SK-N-MC (cell line): Measurements from ENCODE around the gene TCEAL5.

Experiments
- DNase-seq: peaks from one replicate; pipeline ENCODE4 v3.0.0-alpha.2; 2011; ENCODE audit warnings: low read depth, low spot score
- H3K27ac ChIP-seq: fragments of 200-600 bp; sonication (generic); 2 replicates; pipeline ENCODE4 v1.5.1; 2016; ENCODE audit warnings: mixed run types
- H3K36me3 ChIP-seq: fragments of 200-600 bp; sonication (generic); 2 replicates; pipeline ENCODE4 v1.6.1; 2017; ENCODE audit warnings: antibody characterized with exemption, low read length, mixed read lengths; ENCODE audit not compliant: insufficient read depth
- H3K4me3 ChIP-seq: fragments of 200-600 bp; sonication (generic); 2 replicates; pipeline ENCODE4 v1.5.1; 2016
- H3K9ac ChIP-seq: fragments of 200-600 bp; sonication (generic); 2 replicates; pipeline ENCODE4 v1.8.0; 2017; ENCODE audit warnings: mixed run types, mixed read lengths; ENCODE audit not compliant: insufficient read length
- H3K9me3 ChIP-seq: fragments of 200-600 bp; sonication (generic); 2 replicates; pipeline ENCODE4 v1.6.1; 2017; ENCODE audit warnings: low read depth, mild to moderate bottlenecking, antibody characterized with exemption, low read length, moderate library complexity, mixed read lengths
- EZH2 ChIP-seq: fragments of 200-600 bp; sonication (generic); IDR thresholded peaks from one replicate; pipeline ENCODE4 v1.6.1; 2017; ENCODE audit warnings: antibody characterized with exemption
- FOXP2 ChIP-seq: optimal IDR thresholded peaks from 2 replicates; pipeline ENCODE3; 2011; ENCODE audit warnings: mild to moderate bottlenecking, moderate library complexity; ENCODE audit not compliant: insufficient read depth; ENCODE audit errors: extremely low read length, control extremely low read depth
- POLR2AphosphoS5 ChIP-seq: IDR thresholded peaks from 2 replicates; pipeline ENCODE4 v1.6.1; 2012; ENCODE audit warnings: mild to moderate bottlenecking, low read depth, low read length, borderline replicate concordance

The TCEAL5 gene

DNA sequence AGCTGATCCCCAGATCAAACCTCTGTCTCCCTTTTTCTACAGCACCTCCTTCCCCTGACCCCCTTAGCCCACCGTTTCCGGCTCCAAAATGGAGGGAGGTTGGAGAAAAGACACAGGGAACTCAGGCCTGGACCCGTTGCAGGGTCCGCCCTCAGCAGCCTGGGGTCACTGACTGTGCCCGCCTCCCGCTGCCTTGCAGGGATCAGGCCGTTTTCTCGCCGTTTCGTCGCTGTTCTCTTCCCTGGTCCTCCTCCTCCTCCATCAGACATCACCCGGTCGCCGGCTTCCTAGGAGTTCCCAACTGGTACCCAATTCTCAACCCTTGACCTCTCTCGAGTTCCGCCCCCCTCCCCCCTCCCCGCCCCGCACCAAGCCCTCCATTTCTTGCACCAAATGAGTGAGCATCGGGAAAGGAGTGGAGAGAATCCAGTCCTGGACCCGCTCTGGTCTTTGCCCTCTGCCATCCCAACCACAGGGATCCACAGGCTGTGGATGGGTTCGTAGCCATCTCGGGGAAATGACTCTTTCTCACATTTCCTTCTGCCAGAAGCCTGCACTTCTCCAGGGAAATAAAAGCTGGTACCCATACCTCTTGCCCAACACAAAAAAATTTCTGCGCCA, 493 bp downstream of the TCEAL5 start:
- H3K4me3 ChIP-seq: no peak overlapping the region

DNA sequence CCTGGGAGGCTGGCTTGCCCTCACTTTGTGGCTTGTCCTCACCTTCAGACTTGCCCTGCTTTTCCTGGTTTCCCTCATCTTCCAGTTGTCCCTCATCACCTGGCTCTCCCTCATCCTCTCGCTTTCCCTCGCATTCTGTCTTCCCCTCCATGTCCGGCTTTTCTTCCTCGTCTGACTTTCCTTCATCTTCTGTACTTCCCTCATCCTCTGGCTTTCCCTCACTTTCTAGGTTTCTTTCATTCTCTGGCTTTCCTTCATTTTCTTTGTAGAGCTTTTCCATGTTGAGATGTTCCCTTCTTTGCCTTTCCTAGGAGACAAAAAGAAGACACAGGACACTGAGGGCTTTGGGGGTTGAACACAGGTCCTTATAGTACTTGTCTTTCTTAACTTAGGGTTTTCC, 2.3 kb downstream of the TCEAL5 start:
- DNase-seq: no peak
- Histone ChIP-seq H3K9ac (no peak overlapping the region), H3K4me3 (no peak overlapping the region), H3K36me3 (no peaks in the 10 kb centered on the region), H3K27ac (no peak overlapping the region), H3K9me3 (no peaks in the 10 kb centered on the region)
- no peak for TF ChIP-seq POLR2AphosphoS5
- TF ChIP-seq EZH2: no peak
- TF ChIP-seq FOXP2: no peak

More for the DNA sequence above, 493 bp downstream of the TCEAL5 start:
- Histone ChIP-seq H3K27ac (no peak overlapping the region), H3K9me3 (no peaks in the 10 kb centered on the region), H3K9ac (no peak overlapping the region), H3K36me3 (no peaks in the 10 kb centered on the region)
- no peak for DNase-seq
- TF ChIP-seq FOXP2 (no peak), POLR2AphosphoS5 (no peak), EZH2 (no peak)

DNA sequence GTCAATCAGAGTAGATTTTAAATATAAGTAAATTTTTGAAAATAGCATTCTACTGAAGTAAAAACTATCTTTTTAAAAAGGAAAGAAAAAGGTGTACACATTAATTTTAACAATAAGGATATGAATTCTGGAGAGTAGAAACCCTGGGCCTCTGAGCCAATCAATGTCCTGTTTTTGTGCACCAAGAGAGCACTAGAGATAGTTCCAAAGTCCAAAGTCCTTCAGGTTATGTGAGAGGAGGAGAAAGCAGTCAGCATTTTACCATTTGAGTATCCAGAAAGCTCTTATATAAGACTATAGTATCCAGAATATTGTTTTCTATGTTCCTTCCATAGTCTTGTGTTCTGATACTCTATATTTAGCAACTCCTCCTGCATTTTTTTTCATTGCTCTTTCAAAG, 18.3 kb downstream of the TCEAL5 start:
- Histone ChIP-seq H3K36me3 (0 out of 2 replicates have a peak, but pooled peaks cover under 1% of the 10 kb centered on the region), H3K4me3 (no peak overlapping the region), H3K27ac (no peak overlapping the region), H3K9ac (no peak overlapping the region), H3K9me3 (no peaks in the 10 kb centered on the region)
- TF ChIP-seq FOXP2: no peak
- TF ChIP-seq EZH2: no peak
- TF ChIP-seq POLR2AphosphoS5: no peak
- no peak for DNase-seq

DNA sequence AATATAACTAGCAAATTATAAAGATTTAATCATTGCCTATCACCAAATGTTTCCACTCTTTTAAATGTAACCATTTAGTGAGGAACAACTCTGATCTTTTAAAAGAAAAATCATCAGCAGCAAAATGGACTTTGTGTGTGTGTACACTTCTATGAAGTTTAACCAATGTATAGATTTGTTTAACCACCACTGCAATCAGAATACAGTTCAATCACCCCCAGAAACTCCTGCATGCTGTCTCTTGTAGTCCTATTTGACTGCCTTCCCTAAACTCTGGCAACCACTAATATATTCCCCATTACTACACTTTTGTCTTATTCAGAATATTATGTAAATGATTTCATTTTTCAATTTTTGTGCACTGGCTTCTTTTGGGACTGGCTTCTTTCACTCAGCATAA, 19.9 kb downstream of the TCEAL5 start:
- Histone ChIP-seq H3K9ac (no peak overlapping the region), H3K36me3 (0 out of 2 replicates have a peak, but pooled peaks cover 3% of the 10 kb centered on the region), H3K27ac (no peak overlapping the region), H3K4me3 (no peak overlapping the region), H3K9me3 (no peaks in the 10 kb centered on the region)
- DNase-seq: no peak
- TF ChIP-seq EZH2: no peak
- no peak for TF ChIP-seq POLR2AphosphoS5
- TF ChIP-seq FOXP2: no peak

DNA sequence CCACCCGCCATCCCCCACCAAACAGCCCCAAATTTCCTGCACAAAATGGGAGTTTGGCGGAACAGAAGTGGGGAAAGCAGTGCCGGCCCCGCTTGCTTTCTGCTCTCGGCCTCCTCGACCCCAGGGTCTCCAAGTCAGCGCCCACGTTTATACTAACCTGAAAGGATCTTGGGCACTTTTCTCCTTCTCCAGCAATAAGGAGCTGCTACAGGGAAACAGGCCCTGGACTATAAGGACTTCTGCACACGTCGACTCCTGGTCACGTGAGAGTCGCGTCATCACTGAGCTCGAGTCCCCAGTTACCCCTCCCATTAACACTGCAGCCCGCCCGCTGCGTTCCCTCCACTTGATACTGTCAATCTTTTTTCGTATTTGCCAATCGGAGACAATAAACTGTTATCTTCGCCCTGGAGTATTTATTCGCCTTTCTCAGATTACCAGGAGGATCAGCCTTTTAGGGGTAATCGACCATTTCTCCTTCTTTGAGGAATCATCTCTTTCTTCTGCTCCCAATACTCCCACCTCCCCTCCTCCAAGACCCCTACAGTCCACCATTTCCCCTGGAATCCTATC, 21.5 kb downstream of the TCEAL5 start, which contains the start of gene TCEAL8:
Gene TCEAL8 (minus strand): TSS at position 235 of the 573 bp plus-strand sequence. CDS start 1,176 bp downstream, outside the sequence.
- Histone ChIP-seq H3K4me3 (peak within 1 kb of the TSS; percentile 87), H3K27ac (peak within 1 kb of the TSS; percentile 58), H3K9ac (peak within 1 kb of the TSS; percentile 88), H3K36me3 (0 out of 2 replicates have a peak, but pooled peaks cover 3% of the 10 kb centered on the region), H3K9me3 (no peaks in the 10 kb centered on the region)
- peak; percentile 16 for DNase-seq
- TF ChIP-seq EZH2: no peak
- peak; percentile 75 for TF ChIP-seq POLR2AphosphoS5

DNA sequence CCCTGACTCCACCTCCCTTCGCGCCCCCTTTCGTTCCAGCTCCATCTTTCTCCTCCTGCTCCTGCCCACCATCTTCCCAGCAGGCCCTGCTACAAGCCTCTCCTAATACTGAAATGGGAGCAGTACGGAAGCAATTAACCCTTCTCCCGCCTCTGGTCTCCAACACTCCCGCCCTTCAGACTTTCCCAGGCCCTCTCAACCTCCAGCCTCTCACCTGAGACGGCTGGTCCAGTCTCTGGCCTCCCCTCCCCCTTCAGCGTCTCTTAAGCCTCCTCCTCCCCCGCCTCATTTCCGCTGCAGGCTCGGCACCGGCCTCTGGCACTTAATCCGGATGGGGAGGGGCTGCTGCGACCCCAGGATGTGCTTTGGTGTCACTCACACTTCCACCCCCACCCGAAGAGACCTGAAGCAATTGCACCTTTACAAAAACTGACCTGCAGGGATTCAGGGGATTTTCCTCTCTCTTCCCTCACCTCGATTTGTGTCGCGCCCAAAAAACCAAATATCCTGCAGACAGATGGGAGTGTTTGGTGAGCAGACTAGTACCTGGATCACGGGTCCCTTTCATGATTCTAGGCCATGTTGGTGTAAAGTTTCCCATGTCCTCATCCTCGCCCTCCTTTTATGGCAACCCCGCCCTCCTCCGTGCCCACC, 22.3 kb downstream of the TCEAL5 start:
- H3K4me3 ChIP-seq: peak overlapping the region; percentile 87
- TF ChIP-seq FOXP2: no peak
- no peak for TF ChIP-seq POLR2AphosphoS5
- TF ChIP-seq EZH2: no peak
- H3K27ac ChIP-seq: peak overlapping the region; percentile 58
- 0 out of 2 replicates have a peak, but pooled peaks cover 3% of the 10 kb centered on the region for H3K36me3 ChIP-seq
- peak overlapping the region; percentile 88 for H3K9ac ChIP-seq
- DNase-seq: no peak
- no peaks in the 10 kb centered on the region for H3K9me3 ChIP-seq

DNA sequence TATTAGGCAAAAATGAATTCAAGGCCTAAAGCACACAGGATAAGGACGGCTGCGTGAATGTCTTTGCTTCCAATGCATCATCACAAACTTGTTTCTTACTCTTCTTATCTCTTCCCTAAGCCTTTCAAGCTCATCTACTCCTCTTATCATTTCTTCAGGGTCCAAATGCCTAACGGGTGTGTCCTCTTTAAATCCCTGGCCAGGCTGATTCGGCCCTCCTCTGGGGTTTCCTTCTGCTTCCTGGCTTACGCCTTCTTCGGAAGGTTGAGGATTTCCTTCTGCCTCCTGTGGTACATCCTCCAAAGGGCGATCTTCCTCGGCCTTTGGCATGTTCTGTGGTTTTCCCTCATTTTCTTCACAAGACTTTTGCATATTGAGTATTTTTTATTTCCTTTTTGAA, 22.9 kb downstream of the TCEAL5 start:
- Histone ChIP-seq H3K9ac (no peak overlapping the region), H3K36me3 (0 out of 2 replicates have a peak, but pooled peaks cover 3% of the 10 kb centered on the region), H3K4me3 (peak overlapping the region; percentile 87), H3K27ac (no peak overlapping the region), H3K9me3 (no peaks in the 10 kb centered on the region)
- TF ChIP-seq FOXP2 (no peak), POLR2AphosphoS5 (no peak), EZH2 (no peak)
- DNase-seq: no peak

DNA sequence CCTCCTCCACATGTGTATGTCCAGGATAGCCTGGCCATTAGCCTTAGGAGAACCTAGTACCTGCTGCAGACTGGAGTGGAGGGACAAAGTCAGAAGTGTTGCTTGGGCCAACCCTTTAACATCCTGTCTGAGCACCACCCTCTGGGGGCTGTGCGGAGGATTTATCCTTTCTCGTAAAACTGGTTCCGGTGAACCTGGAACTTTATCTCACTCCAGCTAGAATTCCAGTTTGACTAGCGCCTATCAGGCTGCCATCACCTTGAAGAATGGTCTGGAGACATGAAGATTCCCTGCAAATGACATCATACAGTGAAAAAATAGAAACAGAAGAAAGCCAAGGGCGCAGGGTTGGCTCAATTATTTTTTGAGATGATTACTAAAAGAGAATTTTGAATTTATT, 25.6 kb downstream of the TCEAL5 start:
- Histone ChIP-seq H3K9me3 (no peaks in the 10 kb centered on the region), H3K9ac (no peak overlapping the region), H3K36me3 (0 out of 2 replicates have a peak, but pooled peaks cover 3% of the 10 kb centered on the region), H3K4me3 (no peak overlapping the region), H3K27ac (no peak overlapping the region)
- TF ChIP-seq FOXP2: no peak
- TF ChIP-seq POLR2AphosphoS5: no peak
- TF ChIP-seq EZH2: no peak
- DNase-seq: no peak
